ENCODE data around the gene SSPN.

- TF ChIP-seq CTCF (IDR thresholded peaks at IDR 0.05; ENCODE audit: low read length) (no peak), EZH2 (optimal IDR thresholded peaks at IDR 0.05; ENCODE audit: low read depth, low read length) (no peak)
Observed at GRCh38 chr12:26242683-26243082, 47.3 kb downstream of the SSPN start.
